ENCODE results near the gene SYVN1. TPM values are rescaled to one million over a fixed set of nuclear protein-coding genes. Genes with fewer than 3 reads are reported as not detected.

The SYVN1 gene
- total and polyA plus RNA-seq, 4 donors, result 19.9 to 210 (median 56.6) TPM

- WGBS, result 32% methylated on average over 3 of the region's 3 CpGs
- TF ChIP-seq ATF3 (IDR thresholded peaks at IDR 0.05) (no peak), FOXA2 (IDR thresholded peaks at IDR 0.05) (peak; percentile 32)
- Histone ChIP-seq H3K9me3 (ENCODE audit: control insufficient read depth in 4 of 4, low read length in 3 of 4) (no peaks in the 10 kb centered on the region), H3K4me1 (ENCODE audit: control insufficient read depth in 4 of 4, insufficient read depth in 4 of 4, low read length in 3 of 4) (peaks cover 2 to 19% (median 13%) of the 10 kb centered on the region in 4 donors), H3K27ac (ENCODE audit: low read depth in 1 of 2, low read length in 2 of 2) (peak overlapping the region; percentile 84 to 94), H3K27me3 (ENCODE audit: control insufficient read depth in 4 of 4, insufficient read depth in 4 of 4, low read length in 3 of 4) (no peaks in the 10 kb centered on the region), H3K9ac (ENCODE audit: low read depth in 1 of 2, low read length in 2 of 2) (peak overlapping the region; percentile 69 to 80), H3K4me3 (ENCODE audit: low read depth in 1 of 3, low read length in 3 of 3) (peak overlapping the region; percentile 32 to 66 (median 50)), H3K36me3 (ENCODE audit: control insufficient read depth in 4 of 4, insufficient read depth in 3 of 4, low read depth in 1 of 4, low read length in 3 of 4) (no peaks in the 10 kb centered on the region)
- DNase-seq (ENCODE audit: low spot score), result no peak
Measured at GRCh38 chr11:65166893-65167292, 32.6 kb upstream of the SYVN1 start.

GRCh38 chr11:65165410-65166317, 31.3 kb upstream of the SYVN1 start:
- Histone ChIP-seq H3K27ac (ENCODE audit: low read depth in 1 of 2, low read length in 2 of 2) (peak overlapping the region; percentile 77 to 94), H3K9ac (ENCODE audit: low read depth in 1 of 2, low read length in 2 of 2) (peak overlapping the region; percentile 43 to 92), H3K9me3 (ENCODE audit: control insufficient read depth in 4 of 4, low read length in 3 of 4) (no peaks in the 10 kb centered on the region), H3K36me3 (ENCODE audit: control insufficient read depth in 4 of 4, insufficient read depth in 3 of 4, low read depth in 1 of 4, low read length in 3 of 4) (no peaks in the 10 kb centered on the region), H3K27me3 (ENCODE audit: control insufficient read depth in 4 of 4, insufficient read depth in 4 of 4, low read length in 3 of 4) (no peaks in the 10 kb centered on the region), H3K4me1 (ENCODE audit: control insufficient read depth in 4 of 4, insufficient read depth in 4 of 4, low read length in 3 of 4) (peaks cover 2 to 19% (median 13%) of the 10 kb centered on the region in 4 donors), H3K4me3 (ENCODE audit: low read depth in 1 of 3, low read length in 3 of 3) (peak overlapping the region; percentile 11 to 51 (median 50))
- no peak for DNase-seq (ENCODE audit: low spot score)
- TF ChIP-seq RXRA (IDR thresholded peaks at IDR 0.05), result peak; percentile 44 to 54
- peak; percentile 70 to 72 for TF ChIP-seq HNF4A (conservative IDR thresholded peaks at IDR 0.05)
- peak; percentile 59 for TF ChIP-seq FOXA1 (IDR thresholded peaks at IDR 0.05)
- TF ChIP-seq NR2F2 (IDR thresholded peaks at IDR 0.05), result no peak
- peak; percentile 81 for TF ChIP-seq SP1 (IDR thresholded peaks at IDR 0.05)
- TF ChIP-seq ATF3 (IDR thresholded peaks at IDR 0.05), result no peak
- TF ChIP-seq JUND (IDR thresholded peaks at IDR 0.05), result peak in 1 of 2 donors; percentile 24
- TF ChIP-seq MAX (IDR thresholded peaks at IDR 0.05), result no peak
- peak in 1 of 2 donors; percentile 8 for TF ChIP-seq RAD21 (IDR thresholded peaks at IDR 0.05)
- peak; percentile 59 for TF ChIP-seq YY1 (IDR thresholded peaks at IDR 0.05)
- TF ChIP-seq REST (IDR thresholded peaks at IDR 0.05), result peak; percentile 12
- TF ChIP-seq CTCF (IDR thresholded peaks at IDR 0.05; ENCODE audit: low read depth, low read length, missing input control), result no peak
- no peak for TF ChIP-seq EGR1 (IDR thresholded peaks at IDR 0.05; ENCODE audit: low read depth in 2 of 2)
- TF ChIP-seq FOXA2 (IDR thresholded peaks at IDR 0.05), result peak; percentile 70
- TF ChIP-seq HNF4G (IDR thresholded peaks at IDR 0.05), result peak; percentile 52
- TF ChIP-seq GABPA (IDR thresholded peaks at IDR 0.05 in 1 of 2, conservative IDR thresholded peaks at IDR 0.05 in 1 of 2), result no peak
- 18% methylated on average over 31 of the region's 31 CpGs for WGBS

Measured in liver (tissue), 9 donors.